ENCODE measurements around the gene SUGCT.

SUGCT gene

GRCh38 chr7:40468891-40469864 is 334.4 kb downstream of the SUGCT start:
- no peak for DNase-seq (ENCODE audit: low read depth in 2 of 2)

GRCh38 chr7:40470091-40470592 is 335.3 kb downstream of the SUGCT start:
- no peak for DNase-seq (ENCODE audit: low read depth in 2 of 2)

GRCh38 chr7:40470817-40471216 is 336.0 kb downstream of the SUGCT start:
- DNase-seq (ENCODE audit: low read depth in 2 of 2), result no peak

GRCh38 chr7:40471891-40472290 is 337.1 kb downstream of the SUGCT start:
- DNase-seq (ENCODE audit: low read depth in 2 of 2), result no peak

- no peak for DNase-seq (ENCODE audit: low read depth in 2 of 2)
Measured at GRCh38 chr7:40474790-40475680, 340.2 kb downstream of the SUGCT start.

GRCh38 chr7:40475681-40475982 is 340.8 kb downstream of the SUGCT start:
- DNase-seq (ENCODE audit: low read depth in 2 of 2), result no peak

- DNase-seq (ENCODE audit: low read depth in 2 of 2), result no peak
Measured at GRCh38 chr7:40477094-40477493, 342.3 kb downstream of the SUGCT start.

GRCh38 chr7:40482845-40483244 is 348.0 kb downstream of the SUGCT start:
- DNase-seq (ENCODE audit: low read depth in 2 of 2), result no peak

- no peak for DNase-seq (ENCODE audit: low read depth in 2 of 2)
Measured at GRCh38 chr7:40483630-40484029, 348.8 kb downstream of the SUGCT start.

- no peak for DNase-seq (ENCODE audit: low read depth in 2 of 2)
Measured at GRCh38 chr7:40489844-40490602, 355.2 kb downstream of the SUGCT start.

GRCh38 chr7:40490603-40490924 is 355.8 kb downstream of the SUGCT start:
- DNase-seq (ENCODE audit: low read depth in 2 of 2), result no peak

- DNase-seq (ENCODE audit: low read depth in 2 of 2), result no peak
Measured at GRCh38 chr7:40492946-40493345, 358.1 kb downstream of the SUGCT start.

- DNase-seq (ENCODE audit: low read depth in 2 of 2), result no peak
Measured at GRCh38 chr7:40493609-40494051, 358.8 kb downstream of the SUGCT start.

GRCh38 chr7:40498924-40499510 is 364.2 kb downstream of the SUGCT start:
- no peak for DNase-seq (ENCODE audit: low read depth in 2 of 2)

- DNase-seq (ENCODE audit: low read depth in 2 of 2), result no peak
Measured at GRCh38 chr7:40499718-40500117, 364.9 kb downstream of the SUGCT start.

GRCh38 chr7:40500219-40500618 is 365.4 kb downstream of the SUGCT start:
- no peak for DNase-seq (ENCODE audit: low read depth in 2 of 2)

- DNase-seq (ENCODE audit: low read depth in 2 of 2), result no peak
Measured at GRCh38 chr7:40502359-40502758, 367.6 kb downstream of the SUGCT start.

GRCh38 chr7:40506158-40506557 is 371.4 kb downstream of the SUGCT start:
- no peak for DNase-seq (ENCODE audit: low read depth in 2 of 2)

GRCh38 chr7:40507166-40507565 is 372.4 kb downstream of the SUGCT start:
- no peak for DNase-seq (ENCODE audit: low read depth in 2 of 2)

GRCh38 chr7:40509287-40509996 is 374.6 kb downstream of the SUGCT start:
- DNase-seq (ENCODE audit: low read depth in 2 of 2), result no peak

GRCh38 chr7:40516376-40516775 is 381.6 kb downstream of the SUGCT start:
- DNase-seq (ENCODE audit: low read depth in 2 of 2), result no peak

All from activated CD4-positive, alpha-beta T cell treated with anti-CD3 and anti-CD28 coated beads for 24 hours (primary cell).